ENCODE data around the gene TK1. TPM values are rescaled to one million over a fixed set of nuclear protein-coding genes. Genes with fewer than 3 reads are reported as not detected.

TK1 gene
- polyA plus RNA-seq, 3 donors: 23.2 to 25.3 (median 24.6) TPM

- no peak for DNase-seq (ENCODE audit: low read depth in 3 of 3, low spot score in 2 of 3)
Measured at GRCh38 chr17:78125138-78125913, 61.5 kb downstream of the TK1 start.

- DNase-seq (ENCODE audit: low read depth in 3 of 3, low spot score in 2 of 3): no peak
Measured at GRCh38 chr17:78124836-78125137, 62.1 kb downstream of the TK1 start.

Other genes with a start within 250 kb of the TK1 start
- gene TNRC6C, start 228.3 kb downstream of the TK1 start, polyA plus RNA-seq (ENCODE audit: insufficient read length in 3 of 3): 10 to 100 TPM; 12.6 to 13.6 (median 12.8) TPM
- gene TMC6, start 58.3 kb downstream of the TK1 start, polyA plus RNA-seq (ENCODE audit: insufficient read length in 3 of 3): 10 to 100 TPM; 13.4 to 20.1 (median 17.4) TPM
- gene TMC8, start 56.3 kb downstream of the TK1 start, polyA plus RNA-seq (ENCODE audit: insufficient read length in 3 of 3): 1 to 10 TPM in 2 of 3 donors, under 1 TPM in 1; 0.97 to 1.7 (median 1.5) TPM
- gene C17orf99, start 40.7 kb downstream of the TK1 start, polyA plus RNA-seq (ENCODE audit: insufficient read length in 3 of 3): under 1 TPM; 0.06 to 0.26 (median 0.19) TPM
- gene SYNGR2, start 18.5 kb downstream of the TK1 start, polyA plus RNA-seq (ENCODE audit: insufficient read length in 3 of 3): 10 to 100 TPM; 49.8 to 67.7 (median 56.9) TPM
- gene AFMID, start 310 bp upstream of the TK1 start, polyA plus RNA-seq (ENCODE audit: insufficient read length in 3 of 3): 10 to 100 TPM; 59.5 to 64.2 (median 60.5) TPM
- gene BIRC5, start 27.2 kb upstream of the TK1 start, polyA plus RNA-seq (ENCODE audit: insufficient read length in 3 of 3): 10 to 100 TPM; 23.7 to 28.6 (median 25.2) TPM
- not detected for gene TMEM235, start 44.6 kb upstream of the TK1 start, polyA plus RNA-seq (ENCODE audit: insufficient read length in 3 of 3)
- gene SOCS3, start 173.0 kb upstream of the TK1 start, polyA plus RNA-seq (ENCODE audit: insufficient read length in 3 of 3): 10 to 100 TPM; 10.5 to 30.6 (median 11.5) TPM
- 10 to 100 TPM; 38.8 to 41.3 (median 39.1) TPM for gene PGS1, start 191.6 kb upstream of the TK1 start, polyA plus RNA-seq (ENCODE audit: insufficient read length in 3 of 3)